Central memory CD8-positive, alpha-beta T cell (primary cell): ENCODE measurements around the gene RP9.

ENCODE experiments used
- ATAC-seq: fragments of 150-1000 bp; cut with Tn5 transposase; replicated peaks from 2 replicates; pipeline ENCODE4 v1.10.0; 2022; ENCODE audit warnings: mild to moderate bottlenecking, moderate FRiP score, moderate number of reproducible peaks; ENCODE audit not compliant: poor library complexity, severe bottlenecking; ENCODE audit errors: extremely low read depth
- DNase-seq, 2 donors: peaks; one replicate each; pipeline ENCODE4 v3.0.0; 2021; ENCODE audit warnings: low spot score in 2 of 2
- H3K27ac Mint-ChIP-seq: one replicate; pipeline ENCODE4 v1.8.0; 2022; ENCODE audit warnings: low read depth, mild to moderate bottlenecking, moderate library complexity, mixed read lengths
- H3K27me3 Mint-ChIP-seq: one replicate; pipeline ENCODE4 v1.8.0; 2022; ENCODE audit warnings: mixed read lengths
- H3K36me3 Mint-ChIP-seq: one replicate; pipeline ENCODE4 v1.8.0; 2022; ENCODE audit warnings: mild to moderate bottlenecking, moderate library complexity, mixed read lengths; ENCODE audit not compliant: insufficient read depth
- H3K4me1 Mint-ChIP-seq: one replicate; pipeline ENCODE4 v1.8.0; 2022; ENCODE audit warnings: mixed read lengths
- H3K4me3 Mint-ChIP-seq: one replicate; pipeline ENCODE4 v1.8.0; 2022; ENCODE audit warnings: mild to moderate bottlenecking, moderate library complexity, mixed read lengths
- H3K9me3 Mint-ChIP-seq: one replicate; pipeline ENCODE4 v1.8.0; 2022; ENCODE audit warnings: mixed read lengths

RP9 gene

GRCh38 chr7:33053721-33054120 is 55.5 kb downstream of the RP9 start:
- peak overlapping the region; percentile 85 for H3K27ac Mint-ChIP-seq
- peaks cover 1% of the 10 kb centered on the region for H3K36me3 Mint-ChIP-seq
- H3K4me1 Mint-ChIP-seq, result peaks cover 46% of the 10 kb centered on the region
- no peaks in the 10 kb centered on the region for H3K9me3 Mint-ChIP-seq
- H3K27me3 Mint-ChIP-seq, result no peaks in the 10 kb centered on the region
- no peak overlapping the region for H3K4me3 Mint-ChIP-seq
- no peak for ATAC-seq
- DNase-seq, result no peak

- Mint-ChIP-seq H3K4me3 (no peak overlapping the region), H3K9me3 (no peaks in the 10 kb centered on the region), H3K36me3 (peaks cover 1% of the 10 kb centered on the region), H3K27ac (no peak overlapping the region), H3K27me3 (no peaks in the 10 kb centered on the region), H3K4me1 (peaks cover 36% of the 10 kb centered on the region)
- ATAC-seq (no peak), DNase-seq (no peak)
Measured at GRCh38 chr7:33050535-33051318, 58.5 kb downstream of the RP9 start.

DNA sequence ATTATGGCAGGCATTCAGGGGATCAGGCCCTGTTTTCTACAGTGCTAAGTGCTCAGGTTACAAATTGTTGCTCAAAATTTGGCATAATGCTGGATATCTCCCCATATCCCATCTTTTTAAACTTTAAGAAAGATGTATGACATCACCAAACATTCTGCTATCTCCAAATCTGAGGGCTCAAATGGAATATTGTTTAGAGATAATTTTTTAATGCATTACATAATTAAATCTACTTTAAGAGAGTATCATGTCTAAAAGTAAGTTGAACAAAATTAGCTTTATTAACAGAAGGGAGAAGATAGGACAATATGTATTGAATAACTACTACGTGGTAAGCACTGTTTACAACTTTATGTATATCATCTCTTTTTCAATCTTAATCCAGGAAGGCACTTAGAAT is 60.5 kb downstream of the RP9 start:
- Mint-ChIP-seq H3K4me3 (no peak overlapping the region), H3K27me3 (no peaks in the 10 kb centered on the region), H3K27ac (no peak overlapping the region), H3K4me1 (peaks cover 32% of the 10 kb centered on the region), H3K9me3 (no peaks in the 10 kb centered on the region), H3K36me3 (no peaks in the 10 kb centered on the region)
- ATAC-seq, result no peak
- DNase-seq, result no peak

- H3K27ac Mint-ChIP-seq, result peak overlapping the region; percentile 32
- H3K36me3 Mint-ChIP-seq, result no peaks in the 10 kb centered on the region
- H3K9me3 Mint-ChIP-seq, result no peaks in the 10 kb centered on the region
- H3K4me3 Mint-ChIP-seq, result no peak overlapping the region
- ATAC-seq (no peak), DNase-seq (no peak)
- peaks cover 36% of the 10 kb centered on the region for H3K4me1 Mint-ChIP-seq
- H3K27me3 Mint-ChIP-seq, result no peaks in the 10 kb centered on the region
Measured at GRCh38 chr7:33048257-33048656, 60.9 kb downstream of the RP9 start.

DNA sequence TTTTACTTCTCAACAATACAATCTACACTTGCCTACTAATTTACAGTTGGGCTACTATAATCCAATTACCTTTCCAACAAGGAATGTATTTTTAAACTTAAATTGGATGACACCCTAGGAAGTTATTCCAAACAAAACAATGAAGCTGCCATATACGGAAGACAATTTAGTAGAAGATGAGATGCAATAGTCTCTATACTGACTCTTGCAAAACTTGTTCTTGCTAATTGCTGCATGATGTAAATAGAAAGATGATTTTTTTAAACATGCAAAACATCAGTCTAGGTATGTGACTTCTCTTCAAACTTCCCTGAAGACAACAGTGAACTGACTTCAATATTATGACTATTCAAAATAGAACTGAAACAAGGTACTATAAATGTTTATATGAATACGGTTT is 64.2 kb downstream of the RP9 start:
- H3K4me1 Mint-ChIP-seq, result peaks cover 31% of the 10 kb centered on the region
- peaks cover 2% of the 10 kb centered on the region for H3K36me3 Mint-ChIP-seq
- ATAC-seq (no peak), DNase-seq (no peak)
- H3K27ac Mint-ChIP-seq, result no peak overlapping the region
- no peaks in the 10 kb centered on the region for H3K9me3 Mint-ChIP-seq
- no peaks in the 10 kb centered on the region for H3K27me3 Mint-ChIP-seq
- no peak overlapping the region for H3K4me3 Mint-ChIP-seq
